Measurements from ENCODE around the gene AKAP8L.
A peak's percentile ranks its signal among the peaks of the same experiment; 100 is the strongest.
"Not testable (repeated sequence)": the region's sequence is repeated elsewhere in the genome, so short reads cannot be mapped to it uniquely, and the experiment has no call there.

Gene AKAP8L

DNA sequence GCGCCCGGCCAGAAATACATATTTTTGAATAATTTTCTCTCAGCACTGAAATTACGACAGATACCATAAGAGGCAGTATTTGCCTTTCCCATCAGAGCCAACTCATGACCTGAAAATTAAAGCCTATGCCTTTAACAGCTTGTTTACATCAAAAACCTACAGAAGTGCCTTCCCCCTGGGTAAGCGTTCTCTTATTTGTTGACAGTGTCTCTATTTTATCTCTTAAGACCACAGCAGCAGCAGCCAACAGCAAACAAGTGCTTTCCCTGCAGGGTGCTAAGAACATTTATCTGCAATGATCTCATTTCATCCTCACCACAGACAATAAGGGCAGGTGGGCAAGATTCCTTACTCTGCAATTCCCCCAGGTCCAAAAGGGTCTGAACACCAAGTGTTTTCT, 6.0 kb downstream of the AKAP8L start:
- DNase-seq = peak; percentile 88

DNA sequence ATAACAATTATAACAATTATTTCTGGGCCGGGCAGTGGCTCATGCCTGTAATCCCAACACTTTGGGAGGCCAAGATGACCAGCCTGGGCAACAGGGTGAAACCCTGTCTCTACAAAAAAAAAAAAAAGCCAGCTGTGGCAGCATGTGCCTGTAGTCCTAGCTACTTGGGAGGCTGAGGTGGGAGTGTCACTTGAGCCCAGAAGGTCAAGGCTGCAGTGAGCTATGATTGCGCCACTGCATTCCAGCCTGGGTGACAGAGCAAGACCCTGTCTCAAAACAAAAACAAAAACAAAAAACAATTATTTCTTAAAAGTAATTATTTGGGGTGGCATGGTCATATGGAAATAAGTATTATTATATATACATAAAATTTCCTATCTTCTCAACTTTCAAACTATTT, 7.4 kb downstream of the AKAP8L start:
- not testable (repeated sequence) for DNase-seq

DNA sequence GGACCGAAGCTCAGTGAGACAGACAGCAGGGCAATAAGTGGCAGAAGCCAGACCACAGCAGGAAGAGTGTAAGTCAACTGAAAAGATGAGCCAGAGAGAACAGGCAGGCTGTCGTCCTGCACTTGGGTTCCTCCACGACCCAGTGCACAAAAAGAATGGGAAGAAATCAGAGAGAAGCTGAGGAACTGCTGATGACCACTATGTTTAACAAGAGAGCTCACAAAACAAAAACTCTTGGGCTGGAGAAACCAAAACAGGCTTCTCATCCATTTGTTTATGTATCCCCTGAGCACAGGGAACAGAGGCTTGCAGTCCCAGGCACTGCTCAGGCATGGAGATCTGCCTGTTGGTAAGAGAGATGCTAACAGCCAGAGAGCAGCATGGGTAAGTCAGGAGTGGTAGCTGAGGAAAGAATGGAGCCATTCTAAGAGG, 14.0 kb downstream of the AKAP8L start:
- no peak for DNase-seq

DNA sequence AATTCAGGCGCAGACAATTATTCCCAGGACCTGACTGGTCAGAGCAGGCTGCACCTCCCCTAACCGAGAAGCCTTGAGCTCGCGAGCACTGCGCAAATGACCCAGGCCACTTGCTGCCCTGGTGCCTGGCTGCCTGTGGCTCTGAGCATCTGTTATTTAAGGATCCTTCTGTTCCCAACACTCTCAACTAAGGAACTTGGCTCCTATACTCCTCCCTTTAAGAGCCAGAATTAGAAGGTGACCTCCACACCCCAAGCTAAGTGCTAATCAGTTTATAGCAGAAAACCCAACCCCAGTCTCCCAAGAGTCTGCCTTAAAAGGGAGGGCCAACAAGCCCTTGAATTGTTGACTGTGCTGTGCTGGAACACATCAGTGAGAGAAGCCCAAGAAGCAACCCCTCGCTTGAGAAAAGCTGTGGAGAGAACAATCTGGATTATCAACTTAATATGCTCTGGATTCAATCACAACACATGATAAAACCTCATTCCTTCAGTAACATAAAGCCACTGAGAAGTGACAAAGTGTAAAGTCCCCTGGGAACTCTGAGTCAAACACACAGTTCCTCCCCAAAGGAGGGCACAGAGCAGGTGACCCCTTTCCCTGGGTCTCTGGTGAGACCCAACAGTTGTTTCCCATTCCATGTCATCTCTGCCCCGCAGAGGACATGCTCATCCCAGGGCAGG, 14.6 kb downstream of the AKAP8L start:
- no peak for DNase-seq

DNA sequence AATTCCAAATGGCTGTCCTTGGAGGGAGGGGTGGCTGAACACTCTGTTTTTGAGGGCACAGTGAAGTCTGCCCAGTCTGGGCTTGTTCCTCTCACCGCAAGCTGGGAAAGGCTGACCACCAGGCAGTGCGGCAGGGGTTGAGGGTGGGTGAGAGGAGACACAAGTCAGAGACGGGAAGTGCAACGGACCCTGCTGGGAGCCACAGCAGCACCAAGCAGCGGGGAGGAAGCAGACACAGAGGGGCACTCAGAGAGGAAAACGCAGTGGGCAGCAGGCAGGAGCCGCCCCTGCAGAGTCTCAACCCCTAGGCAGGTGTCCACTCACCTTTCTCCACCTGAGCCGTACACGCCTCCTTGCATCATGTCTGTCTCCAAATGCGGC, 15.6 kb downstream of the AKAP8L start:
- no peak for DNase-seq

DNA sequence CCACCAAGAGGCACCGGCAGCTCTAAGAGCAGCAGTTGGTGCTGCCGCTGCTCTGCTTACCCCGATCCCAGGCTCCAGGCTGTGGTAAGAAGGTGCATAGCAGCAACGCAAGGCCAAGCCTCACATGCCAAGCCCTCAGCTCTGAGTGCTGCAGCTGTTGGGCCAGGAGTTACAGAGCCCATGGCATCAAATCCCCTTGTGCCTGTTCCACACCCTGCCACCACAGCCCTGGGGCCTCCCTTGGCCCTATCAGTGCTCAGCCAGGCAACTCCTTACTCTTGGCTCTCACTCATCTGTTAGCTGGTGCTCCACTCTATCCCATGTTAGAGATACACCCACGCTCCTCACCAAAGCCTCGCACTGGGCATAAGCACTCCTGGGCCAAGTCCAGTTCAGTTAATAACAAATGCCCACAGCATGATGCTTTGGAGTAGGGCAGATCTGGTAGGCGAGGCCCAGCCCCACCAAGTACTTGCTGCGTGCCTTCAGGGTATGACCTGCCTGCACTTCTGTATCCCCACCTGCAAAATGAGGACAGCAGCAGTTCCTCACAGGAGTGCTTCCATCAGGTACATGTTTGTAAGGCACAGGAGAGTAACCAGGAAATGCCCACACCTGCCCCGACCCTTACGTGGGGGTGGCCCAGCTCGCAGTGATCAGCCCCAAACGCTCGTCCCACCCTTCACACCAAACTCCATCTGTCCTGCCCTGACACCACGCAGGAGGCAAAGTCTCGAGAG, 16.2 kb downstream of the AKAP8L start:
- no peak for DNase-seq

DNA sequence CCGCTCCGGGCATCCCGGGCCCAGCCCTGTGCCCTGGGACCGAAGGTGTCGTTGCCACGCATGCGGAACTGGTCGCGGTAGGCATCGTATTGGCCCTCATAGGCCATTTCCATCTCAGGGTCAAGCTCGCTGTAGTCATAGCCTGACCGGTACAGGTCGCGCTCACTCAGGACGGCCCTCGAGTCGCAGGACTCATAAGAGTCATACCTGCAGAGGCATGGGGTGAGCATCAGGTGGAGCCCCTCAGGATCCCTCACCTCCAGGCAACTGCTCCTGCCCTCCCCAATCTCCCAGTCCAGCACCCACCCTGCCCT, 17.4 kb downstream of the AKAP8L start:
- no peak for DNase-seq

DNA sequence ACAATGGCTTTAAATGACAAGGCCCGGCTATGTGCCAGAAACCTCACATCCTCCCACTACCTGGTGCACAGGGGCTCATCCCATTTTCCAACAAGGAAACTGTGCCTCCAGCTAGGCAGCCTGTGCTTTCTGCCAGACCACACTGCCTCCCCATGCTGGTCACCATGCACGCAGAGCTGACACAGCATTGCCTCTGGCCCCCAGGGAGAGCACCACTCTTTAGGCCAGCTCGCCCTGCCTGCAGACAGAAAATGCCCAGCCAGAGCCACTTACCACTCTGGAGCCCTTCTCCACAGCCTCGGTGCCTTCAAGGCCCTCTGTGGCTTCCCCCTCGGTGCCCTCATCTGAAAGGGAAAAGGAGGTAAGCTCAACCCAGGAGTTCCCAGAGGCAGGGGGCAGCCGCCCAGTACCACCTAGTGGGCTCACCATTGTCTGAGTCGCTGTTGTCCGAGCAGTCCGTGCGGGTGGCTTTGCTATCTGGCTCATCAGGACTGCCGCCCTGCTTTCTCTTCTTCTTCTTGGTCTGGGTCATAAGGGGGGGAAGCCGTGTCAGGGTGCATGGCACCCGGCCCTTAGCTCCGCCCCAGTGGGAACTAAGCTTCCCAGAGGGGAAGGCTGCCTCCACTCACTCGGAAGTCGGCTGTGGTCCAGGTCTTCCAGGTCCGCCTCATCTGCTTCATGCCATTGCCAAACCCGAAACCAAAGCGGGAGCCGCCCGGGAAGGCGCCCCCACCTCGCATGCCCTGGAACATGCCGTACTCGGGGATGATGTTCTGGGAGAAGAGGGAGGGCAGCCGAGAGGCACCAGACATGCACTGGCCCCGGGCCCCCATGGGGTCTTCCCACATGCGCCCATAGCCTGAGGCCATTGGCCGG, 18.0 kb downstream of the AKAP8L start:
- no peak for DNase-seq

DNA sequence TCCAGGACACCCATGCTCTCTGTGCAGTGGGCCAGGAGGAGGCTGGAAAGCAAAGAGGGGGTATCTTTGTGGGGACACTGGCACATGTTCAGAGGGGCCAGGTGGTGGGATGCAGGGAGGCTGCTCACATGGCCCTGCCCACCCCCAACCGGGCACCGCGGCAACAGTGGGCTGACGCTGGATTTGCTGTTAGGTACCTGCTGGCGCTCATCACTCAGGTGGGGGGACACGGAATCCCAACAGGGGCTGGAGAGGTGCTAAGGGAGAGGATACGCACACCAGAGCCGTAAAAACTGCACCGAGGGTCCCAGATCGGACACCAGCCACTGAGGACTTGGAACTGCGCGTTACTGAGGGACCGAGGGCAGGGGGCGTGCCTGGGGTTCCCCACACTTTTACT, 19.2 kb downstream of the AKAP8L start:
- DNase-seq = no peak

DNA sequence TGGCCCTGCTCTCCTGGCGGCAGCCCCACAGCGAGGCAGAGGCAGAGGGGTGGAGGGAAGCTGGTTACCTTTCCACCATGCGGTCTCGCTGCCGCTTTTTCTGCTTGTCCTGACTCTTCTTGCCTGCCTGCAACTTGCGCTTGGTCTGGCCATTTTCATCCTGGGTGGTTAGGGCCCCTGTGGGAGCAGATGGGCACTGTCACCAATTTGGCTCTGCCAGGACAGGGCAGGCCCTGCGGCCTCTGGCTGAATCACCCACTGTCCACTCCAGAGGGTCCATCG, 19.6 kb downstream of the AKAP8L start:
- no peak for DNase-seq

DNA sequence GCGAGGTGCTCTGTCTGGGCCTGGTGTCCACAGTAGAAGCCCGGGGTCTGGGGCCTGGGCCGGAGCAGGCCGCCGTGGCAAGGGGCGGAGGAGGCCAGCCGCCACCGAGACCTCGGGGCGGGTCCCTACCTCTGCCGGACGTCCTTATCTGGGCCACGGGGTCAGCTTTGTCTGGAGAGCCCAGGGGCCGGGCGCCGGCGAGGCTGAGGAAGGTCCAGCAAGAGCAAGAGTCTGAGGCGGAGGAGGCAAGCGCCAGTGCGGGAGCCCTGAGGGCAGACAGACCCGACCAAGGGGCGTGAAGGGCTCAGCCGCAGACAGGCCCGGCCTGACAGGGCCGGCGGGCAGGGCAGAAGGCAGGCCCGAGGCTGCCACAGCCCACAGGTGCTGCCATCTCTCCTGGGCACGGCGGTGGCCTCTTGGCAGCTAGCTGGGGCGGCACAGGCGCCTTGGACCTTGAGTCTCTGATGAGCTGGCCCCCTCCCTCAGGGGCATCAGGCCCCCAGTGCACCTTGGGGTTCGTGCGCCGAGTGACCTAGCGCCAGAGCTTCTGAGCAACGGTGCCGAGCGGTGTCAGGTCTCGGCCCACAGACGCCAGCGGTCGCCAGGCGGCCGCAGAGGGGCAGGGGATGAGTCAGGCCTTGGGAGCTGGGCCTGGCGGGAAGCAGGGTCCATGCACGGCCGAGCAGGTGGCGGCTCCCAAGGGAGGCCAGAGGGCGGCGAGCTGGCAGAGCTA, 20.1 kb downstream of the AKAP8L start:
- no peak for DNase-seq

DNA sequence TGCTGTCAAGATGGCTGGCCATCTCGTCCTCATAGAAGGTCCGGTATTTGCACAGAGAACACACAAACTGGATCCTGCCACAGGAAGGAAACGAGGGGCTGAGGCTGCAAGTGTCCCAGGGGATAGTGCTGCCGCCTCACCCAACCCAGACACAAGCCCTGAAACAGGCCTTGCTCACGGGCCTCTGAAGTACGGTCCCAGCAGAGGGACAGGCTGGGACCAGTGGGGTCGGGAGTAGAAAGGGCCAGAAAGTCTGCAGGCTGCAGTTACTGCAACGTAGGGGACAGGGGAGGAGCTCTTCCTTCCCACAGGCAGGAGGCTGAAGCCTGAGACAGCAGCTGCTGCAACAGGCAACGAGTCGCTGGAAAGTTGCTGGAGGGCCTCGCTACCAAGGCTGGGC, 21.0 kb downstream of the AKAP8L start:
- no peak for DNase-seq

DNA sequence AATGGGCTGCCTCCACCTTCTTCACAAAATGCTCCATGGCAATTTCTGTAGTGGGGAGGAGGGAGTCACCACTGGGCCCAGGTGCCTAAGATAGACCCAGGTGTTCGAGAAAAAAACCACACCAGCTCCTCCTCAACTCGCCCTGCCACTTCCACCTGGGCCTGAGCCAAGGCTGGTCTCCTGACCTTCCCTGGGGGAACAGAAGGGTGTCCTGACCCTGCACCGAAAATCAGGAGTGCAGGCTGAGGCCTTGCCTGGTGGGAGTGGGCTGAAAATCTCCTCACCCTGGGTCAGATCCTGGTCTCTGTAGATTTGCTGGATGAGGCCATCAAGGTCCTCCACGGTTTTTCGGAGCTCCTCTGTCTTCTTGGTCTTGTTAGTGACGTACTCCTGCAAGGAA, 21.6 kb downstream of the AKAP8L start:
- no peak for DNase-seq

DNA sequence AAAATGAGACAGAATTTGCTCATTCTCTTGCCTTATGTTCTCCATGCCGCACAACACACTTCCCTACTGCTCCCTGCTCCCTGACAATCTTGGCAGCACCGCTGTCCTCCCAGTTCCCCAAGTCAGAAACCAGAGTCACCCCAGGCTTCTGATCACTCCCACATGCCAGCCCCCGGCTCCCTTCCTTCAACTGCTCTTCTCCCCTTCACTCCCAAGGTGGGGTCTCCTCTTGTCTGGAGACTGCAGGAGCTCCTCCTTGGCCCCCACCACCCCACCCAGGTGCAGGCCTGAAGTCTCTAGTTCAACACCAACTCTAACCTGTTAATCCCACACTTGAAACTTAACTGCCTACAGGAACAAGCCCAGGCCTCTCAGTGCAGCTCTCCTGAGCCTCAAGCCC, 22.4 kb downstream of the AKAP8L start:
- no peak for DNase-seq

DNA sequence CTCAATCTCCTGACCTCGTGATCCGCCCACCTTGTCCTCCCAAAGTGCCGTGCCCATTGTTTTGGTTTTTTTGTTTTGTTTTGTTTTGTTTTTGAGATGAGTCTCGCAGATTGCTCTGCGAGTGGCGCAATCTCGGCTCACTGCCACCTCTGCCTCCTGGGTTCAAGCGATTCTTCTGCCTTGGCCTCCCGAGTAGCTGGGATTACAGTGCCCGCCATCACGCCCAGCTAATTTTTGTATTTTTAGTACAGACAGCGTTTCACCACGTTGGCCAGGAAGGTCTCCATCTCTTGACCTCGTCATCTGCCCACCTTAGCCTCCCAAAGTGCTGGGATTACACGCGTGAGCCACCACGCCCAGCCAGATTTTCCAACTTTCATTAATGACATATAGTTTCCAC, 23.5 kb downstream of the AKAP8L start:
- not testable (repeated sequence) for DNase-seq

DNA sequence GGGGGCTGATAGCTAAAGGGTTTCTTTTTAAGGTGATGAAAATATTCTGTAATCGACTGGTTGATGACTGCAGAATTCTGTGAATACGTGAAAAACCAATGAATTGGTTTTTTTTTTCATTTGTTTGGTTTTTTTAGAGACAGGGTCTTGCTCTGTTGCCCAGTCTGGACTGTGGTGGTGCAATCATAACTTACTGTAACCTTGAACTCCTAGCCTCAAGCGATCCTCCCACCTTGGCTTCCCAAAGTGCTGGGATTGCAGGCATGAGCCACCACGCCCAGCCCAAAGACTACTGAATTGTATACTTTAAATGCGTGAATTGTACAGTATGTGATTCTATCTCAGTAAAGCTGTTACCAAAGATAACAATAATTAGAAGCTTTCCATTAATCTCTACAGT, 24.4 kb downstream of the AKAP8L start:
- no peak for DNase-seq

DNA sequence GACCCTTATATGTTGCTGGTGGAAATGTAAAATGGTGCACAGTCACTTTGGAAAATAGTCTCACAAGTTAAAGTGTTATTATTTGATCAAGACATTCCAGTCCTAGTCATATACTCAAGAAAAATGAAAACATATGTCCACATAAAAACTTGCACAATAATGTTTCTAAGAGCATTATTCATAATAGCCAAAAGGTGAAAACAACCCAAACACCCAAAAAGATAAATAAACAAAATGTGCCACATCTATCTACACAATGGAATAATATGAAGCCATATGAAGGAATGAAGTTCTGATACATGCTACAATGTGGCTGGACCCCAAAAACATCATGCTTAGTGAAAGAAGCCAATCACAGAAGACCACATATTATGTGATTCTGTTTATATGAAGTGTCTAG, 24.8 kb downstream of the AKAP8L start:
- no peak for DNase-seq

DNA sequence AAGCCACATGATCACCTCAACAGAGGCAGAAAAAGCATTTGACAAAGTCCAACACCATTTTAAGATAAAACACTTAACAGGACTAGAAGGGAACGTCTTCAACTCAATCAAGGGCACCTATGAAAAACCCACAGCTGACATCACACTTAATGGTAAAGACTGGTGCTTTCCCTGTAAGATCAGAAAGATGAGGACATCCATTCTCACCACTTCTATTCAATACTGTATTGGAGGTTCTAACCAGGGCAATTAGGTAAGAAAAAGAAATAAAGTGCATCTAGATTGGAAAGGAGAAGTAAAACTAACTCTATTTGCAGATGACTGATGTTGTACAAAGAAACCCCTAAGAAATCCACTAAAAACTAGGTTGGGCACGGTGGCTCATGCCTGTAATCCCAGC, 28.0 kb downstream of the AKAP8L start:
- DNase-seq = no peak

DNA sequence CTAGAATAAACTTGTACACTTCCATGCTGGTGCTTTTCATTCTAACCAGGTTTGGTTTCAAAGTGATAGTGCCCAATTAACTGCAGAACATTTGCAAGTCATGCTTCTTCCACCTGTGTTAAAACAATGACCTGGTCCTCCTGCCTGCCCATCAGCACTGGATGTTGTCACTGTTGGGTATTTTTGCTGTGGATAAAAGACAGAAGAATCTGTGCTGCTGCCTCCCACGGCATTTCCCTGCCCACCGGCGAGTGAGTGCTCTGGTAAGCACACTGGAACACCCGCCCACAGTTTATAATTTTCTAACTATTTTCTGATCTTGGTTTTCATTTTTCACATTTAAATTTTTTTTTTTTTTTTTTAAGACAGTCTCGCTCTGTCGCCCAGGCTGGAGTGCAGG, 36.9 kb downstream of the AKAP8L start:
- DNase-seq = no peak

DNA sequence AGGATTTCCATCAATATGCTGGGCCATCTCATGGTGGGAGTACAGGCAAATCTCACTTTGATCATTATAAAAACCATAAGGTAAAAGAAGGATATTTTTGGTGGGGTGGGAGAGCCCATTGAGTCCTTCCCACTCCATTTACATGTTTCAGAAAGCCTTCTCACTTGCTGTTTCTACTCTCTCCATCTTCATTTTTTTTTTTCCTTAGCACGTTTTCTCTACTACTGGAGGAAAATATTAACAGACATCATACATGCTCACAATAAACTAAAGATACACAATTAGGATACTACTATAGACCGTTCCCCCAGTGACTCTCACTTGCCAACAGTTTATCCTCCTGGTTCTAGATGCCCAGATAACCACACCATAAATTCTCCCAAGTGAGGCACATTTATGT, 37.4 kb downstream of the AKAP8L start:
- no peak for DNase-seq

DNA sequence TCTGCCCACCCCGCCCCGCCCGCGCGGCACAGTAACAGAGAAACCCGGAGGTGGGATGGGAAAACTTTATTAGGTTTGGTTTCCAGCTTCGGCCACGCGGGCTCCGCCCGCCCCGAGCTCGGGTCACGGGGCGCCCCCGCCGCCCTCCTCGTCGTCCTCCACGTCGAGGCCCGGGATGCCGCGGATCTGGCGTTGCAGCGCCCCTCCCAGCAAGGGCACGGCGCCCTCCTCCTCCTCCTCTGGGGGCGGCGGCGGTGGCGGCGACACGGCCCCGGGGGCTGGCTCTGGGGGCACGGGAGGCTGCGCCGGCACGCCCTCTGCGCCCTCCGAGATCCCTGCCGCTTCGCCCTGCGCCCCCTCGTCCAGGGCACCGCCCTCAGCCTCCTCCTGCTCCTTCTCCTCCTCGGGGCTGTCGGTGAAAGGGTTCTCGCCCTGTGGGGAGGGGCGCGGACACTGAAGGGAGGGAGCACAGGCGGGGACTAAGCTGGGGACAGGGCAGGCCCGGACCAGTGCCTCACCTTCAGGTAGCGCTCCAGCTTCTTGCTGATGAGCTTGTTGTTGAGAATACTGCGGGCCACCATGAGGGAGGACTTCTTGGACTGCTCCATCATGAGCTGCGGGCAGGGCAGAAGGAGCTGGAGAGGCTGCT, 38.7 kb downstream of the AKAP8L start:
- DNase-seq = peak; percentile 84

DNA sequence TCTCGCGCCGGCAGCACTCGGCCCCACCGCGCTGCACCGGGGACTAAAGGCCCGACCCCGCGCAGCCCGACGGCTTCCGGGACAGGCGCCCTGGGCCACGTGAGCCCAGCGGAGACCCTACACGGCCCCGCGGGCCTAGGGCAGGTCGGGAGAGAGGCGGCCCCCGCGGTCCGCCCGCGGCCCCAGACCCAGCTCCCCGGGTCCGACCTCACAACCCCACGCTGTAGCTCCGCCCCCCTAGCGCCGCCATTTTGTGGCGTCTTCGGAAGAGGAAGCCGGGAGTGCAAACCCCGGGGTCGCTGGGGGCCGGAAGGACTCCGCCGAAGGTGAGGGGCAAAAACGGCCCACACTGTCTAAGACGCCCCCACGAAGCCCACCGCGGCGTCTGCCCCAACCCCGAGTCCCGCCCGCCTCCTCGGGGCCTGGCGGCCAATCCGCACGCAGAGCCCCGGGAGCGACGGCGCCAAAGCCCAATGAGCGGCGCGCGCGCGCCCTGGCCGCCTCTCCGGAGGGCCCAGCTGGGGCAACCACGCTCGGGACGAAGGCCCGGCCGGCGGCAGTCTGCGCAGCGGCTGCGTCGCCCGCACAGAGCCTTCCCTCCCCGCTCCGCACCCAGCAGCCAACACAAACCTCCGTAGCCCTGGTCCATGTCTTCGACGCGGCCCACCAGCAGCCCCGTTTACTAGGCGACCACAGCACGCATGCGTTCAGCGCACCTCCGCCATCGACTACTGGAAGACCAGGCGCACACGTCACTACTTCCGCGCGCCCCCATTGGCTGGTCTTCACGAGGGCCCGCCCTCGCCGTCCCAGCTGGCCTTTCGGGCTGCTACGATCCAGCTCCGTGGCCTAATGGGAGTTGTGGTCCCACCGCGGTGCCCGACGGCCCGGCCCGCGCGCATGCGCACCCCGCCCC, 39.4 kb downstream of the AKAP8L start, which contains the start of gene AKAP8:
AKAP8 (minus strand) TSS at position 705 of the 916 bp plus-strand sequence; CDS start at position 649, 56 bp downstream.
- DNase-seq = peak; percentile 99
